A673 (cell line): ENCODE results near the gene TUFM. TPM values are rescaled to one million over a fixed set of nuclear protein-coding genes. Genes with fewer than 3 reads are reported as not detected.
"Not testable (repeated sequence)": the region's sequence is repeated elsewhere in the genome, so short reads cannot be mapped to it uniquely, and the experiment has no call there.

ENCODE experiments used
- BruUV-seq: library from RNA; stranded (reverse); fragments of 400-500 nt; replicated peaks from 2 replicates; lab custom pipeline; 2021; lab: Mats Ljungman, UMichigan
- CTCF ChIA-PET: fragments of 300-600 bp; sonication (Branson Sonifier 250); formaldehyde crosslinking; loops from one replicate; lab custom pipeline; 2022; ENCODE audit warnings: antibody characterized with exemption; lab: Charles Lee
- POLR2A ChIA-PET: fragments of 300-600 bp; sonication (Branson Sonifier 250); formaldehyde crosslinking; loops from one replicate; lab custom pipeline; 2022; ENCODE audit warnings: antibody characterized with exemption; ENCODE audit not compliant: low non-redundant PET; lab: Charles Lee
- DNase-seq: peaks from one replicate; pipeline ENCODE4 v3.0.0-alpha.2; 2015; ENCODE audit warnings: low spot score
- H3K27ac ChIP-seq: fragments of 200-600 bp; sonication (generic); 2 replicates; pipeline ENCODE4 v1.5.1; 2016; ENCODE audit warnings: mixed run types, low read depth, mild to moderate bottlenecking, mixed read lengths, antibody characterized with exemption, low read length; ENCODE audit not compliant: poor library complexity, severe bottlenecking
- H3K27me3 ChIP-seq: fragments of 200-600 bp; sonication (generic); replicated peaks from 2 replicates; pipeline ENCODE4 v1.6.1; 2017; ENCODE audit warnings: mixed run types, low read depth, mild to moderate bottlenecking, mixed read lengths, antibody characterized with exemption, low read length; ENCODE audit not compliant: insufficient read depth, poor library complexity
- H3K36me3 ChIP-seq: fragments of 200-600 bp; sonication (generic); 2 replicates; pipeline ENCODE4 v1.6.1; 2016; ENCODE audit warnings: mixed run types, mild to moderate bottlenecking, mixed read lengths, antibody characterized with exemption, low read length; ENCODE audit not compliant: insufficient read depth, poor library complexity, severe bottlenecking
- H3K4me1 ChIP-seq: fragments of 200-600 bp; sonication (generic); 2 replicates; pipeline ENCODE4 v1.6.1; 2017; ENCODE audit warnings: mixed run types, mild to moderate bottlenecking, mixed read lengths, antibody characterized with exemption, low read length; ENCODE audit not compliant: insufficient read depth, poor library complexity, severe bottlenecking
- H3K4me3 ChIP-seq: fragments of 200-600 bp; sonication (generic); 2 replicates; pipeline ENCODE4 v1.5.1; 2016; ENCODE audit warnings: low read depth, mixed run types, mild to moderate bottlenecking, mixed read lengths, low read length; ENCODE audit not compliant: poor library complexity, severe bottlenecking
- H3K9me3 ChIP-seq: fragments of 200-600 bp; sonication (generic); 2 replicates; pipeline ENCODE4 v1.6.1; 2016; ENCODE audit warnings: mixed run types, low read depth, mild to moderate bottlenecking, mixed read lengths, antibody characterized with exemption, low read length; ENCODE audit not compliant: poor library complexity, severe bottlenecking
- CTCF ChIP-seq: fragments of 300-800, 200-600 bp; sonication (generic); conservative IDR thresholded peaks from 2 replicates; pipeline ENCODE4 v1.5.1; 2017; ENCODE audit warnings: low read depth, mild to moderate bottlenecking, antibody characterized with exemption, low read length, moderate library complexity, mixed read lengths
- EZH2 ChIP-seq: fragments of 200-600 bp; sonication (generic); IDR thresholded peaks from 2 replicates; pipeline ENCODE4 v1.6.1; 2017; ENCODE audit warnings: borderline replicate concordance, low read depth, mild to moderate bottlenecking, mixed read lengths, antibody characterized with exemption, low read length; ENCODE audit not compliant: poor library complexity, severe bottlenecking
- intact Hi-C: fragments of 100-400 bp; cut with micrococcal nuclease; formaldehyde crosslinking; loops from one replicate; pipeline ENCODE4 v1.10.0; 2022; ENCODE audit not compliant: unreplicated experiment
- total RNA-seq: library from RNA; stranded (reverse); gene quantifications from 2 replicates; pipeline ENCODE4 v1.2.3, GENCODE V29; 2021

The TUFM gene
- total RNA-seq, 1 experiment from 2014 or later: 228 TPM

- ChIA-PET POLR2A (no interaction called here), CTCF (no interaction called here)
- Histone ChIP-seq H3K27me3 (no peaks in the 10 kb centered on the region), H3K36me3 (no peaks in the 10 kb centered on the region), H3K9me3 (no peaks in the 10 kb centered on the region), H3K27ac (no peak overlapping the region), H3K4me3 (no peak overlapping the region), H3K4me1 (no peaks in the 10 kb centered on the region)
- no TSS peak for BruUV-seq
- TF ChIP-seq EZH2 (no peak), CTCF (no peak)
- no peak for DNase-seq
- intact Hi-C loops: no loop called here
Measured at GRCh38 chr16:28891964-28892890, 46.1 kb upstream of the TUFM start.

- H3K4me1 ChIP-seq, H3K36me3 ChIP-seq, H3K9me3 ChIP-seq, DNase-seq, BruUV-seq, H3K4me3 ChIP-seq, H3K27me3 ChIP-seq, CTCF ChIA-PET, intact Hi-C loops, H3K27ac ChIP-seq: not testable (repeated sequence)
- POLR2A ChIA-PET: interaction anchor here (0.8 kb wide), 1 partner anchor 26 kb away, joined by 3 read pairs; no protein-coding TSS in a partner anchor
Measured at GRCh38 chr16:28890355-28890754, 44.2 kb upstream of the TUFM start.

- no peak for DNase-seq
- Histone ChIP-seq H3K4me1 (no peaks in the 10 kb centered on the region), H3K27me3 (no peaks in the 10 kb centered on the region), H3K4me3 (no peak overlapping the region), H3K36me3 (no peaks in the 10 kb centered on the region), H3K9me3 (no peaks in the 10 kb centered on the region), H3K27ac (no peak overlapping the region)
- ChIA-PET POLR2A (no interaction called here), CTCF (no interaction called here)
- BruUV-seq: no TSS peak
- intact Hi-C loops: no loop called here
- TF ChIP-seq CTCF: no peak
- no peak for TF ChIP-seq EZH2
Measured at GRCh38 chr16:28886945-28887344, 40.8 kb upstream of the TUFM start.
